SW480 (cell line): ENCODE measurements around the gene SPSB1.

ENCODE experiments used
- DNase-seq: peaks from one replicate; pipeline ENCODE4 v3.0.0-alpha.2; 2016; ENCODE audit warnings: low spot score

The SPSB1 gene

GRCh38 chr1:9292361-9293240, at the start of gene SPSB1:
TSS of gene SPSB1 (plus strand) at chr1:9292894. CDS start at chr1:9355892, 62,998 bp downstream.
- peak; percentile 75 for DNase-seq

GRCh38 chr1:9243066-9243739, 49.5 kb upstream of the SPSB1 start:
- DNase-seq, result no peak

GRCh38 chr1:9244501-9245229, 48.0 kb upstream of the SPSB1 start:
- no peak for DNase-seq

- DNase-seq, result no peak
Measured at GRCh38 chr1:9245230-9245619, 47.5 kb upstream of the SPSB1 start.

GRCh38 chr1:9245661-9246060, 47.0 kb upstream of the SPSB1 start:
- no peak for DNase-seq

GRCh38 chr1:9246215-9246614, 46.5 kb upstream of the SPSB1 start:
- no peak for DNase-seq

GRCh38 chr1:9246841-9247785, 45.6 kb upstream of the SPSB1 start:
- no peak for DNase-seq

- DNase-seq, result no peak
Measured at GRCh38 chr1:9247894-9248293, 44.8 kb upstream of the SPSB1 start.

GRCh38 chr1:9248341-9249262, 44.1 kb upstream of the SPSB1 start:
- no peak for DNase-seq

GRCh38 chr1:9249263-9249533, 43.5 kb upstream of the SPSB1 start:
- DNase-seq, result no peak

- peak; percentile 77 for DNase-seq
Measured at GRCh38 chr1:9249534-9250410, 42.9 kb upstream of the SPSB1 start.

- DNase-seq, result peak; percentile 81
Measured at GRCh38 chr1:9250411-9251381, 42.0 kb upstream of the SPSB1 start.

- DNase-seq, result no peak
Measured at GRCh38 chr1:9251501-9251900, 41.2 kb upstream of the SPSB1 start.

GRCh38 chr1:9253004-9253403, 39.7 kb upstream of the SPSB1 start:
- no peak for DNase-seq

- DNase-seq, result no peak
Measured at GRCh38 chr1:9253453-9254105, 39.1 kb upstream of the SPSB1 start.

- no peak for DNase-seq
Measured at GRCh38 chr1:9256332-9256731, 36.4 kb upstream of the SPSB1 start.

- no peak for DNase-seq
Measured at GRCh38 chr1:9257851-9258250, 34.8 kb upstream of the SPSB1 start.

GRCh38 chr1:9258629-9259028, 34.1 kb upstream of the SPSB1 start:
- DNase-seq, result no peak
